Measurements from ENCODE around the gene PLEKHF1. TPM values are rescaled to one million over a fixed set of nuclear protein-coding genes. Genes with fewer than 3 reads are reported as not detected.

PLEKHF1 gene
- total and polyA plus RNA-seq, 12 donors = 7.0 to 47.9 (median 20.0) TPM

DNA sequence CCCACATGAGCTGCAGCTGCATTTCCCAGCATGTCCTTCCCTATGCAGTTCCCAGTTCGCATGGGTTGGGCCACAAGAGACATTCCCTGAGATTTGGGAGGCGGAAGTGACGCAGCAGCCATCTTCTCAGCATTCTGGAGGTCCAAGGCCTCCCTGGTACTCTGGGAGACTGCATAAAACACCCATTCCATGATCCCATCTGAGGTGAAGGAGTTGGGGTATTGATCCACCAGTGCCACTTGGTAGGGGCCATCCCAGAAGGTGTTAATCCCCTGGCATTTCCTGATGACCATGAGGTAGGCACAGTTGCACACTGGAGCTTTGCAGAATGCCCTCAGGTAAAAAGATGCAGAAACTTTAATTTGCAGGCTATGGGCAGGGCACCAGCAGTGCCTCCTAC lies 33.8 kb upstream of the PLEKHF1 start:
- H3K27ac ChIP-seq = no peak overlapping the region
- no peaks in the 10 kb centered on the region for H3K4me1 ChIP-seq
- WGBS, 2 donors = 93 to 94% methylated on average over 3 of the region's 3 CpGs
- no peaks in the 10 kb centered on the region for H3K36me3 ChIP-seq
- intact Hi-C loops (cut with DNase I) = no loop called here
- peaks cover 0 to 5% (median 0%) of the 10 kb centered on the region in 7 donors for H3K27me3 ChIP-seq
- no peak for DNase-seq
- no peak overlapping the region for H3K4me3 ChIP-seq
- TF ChIP-seq, protein P1, sequence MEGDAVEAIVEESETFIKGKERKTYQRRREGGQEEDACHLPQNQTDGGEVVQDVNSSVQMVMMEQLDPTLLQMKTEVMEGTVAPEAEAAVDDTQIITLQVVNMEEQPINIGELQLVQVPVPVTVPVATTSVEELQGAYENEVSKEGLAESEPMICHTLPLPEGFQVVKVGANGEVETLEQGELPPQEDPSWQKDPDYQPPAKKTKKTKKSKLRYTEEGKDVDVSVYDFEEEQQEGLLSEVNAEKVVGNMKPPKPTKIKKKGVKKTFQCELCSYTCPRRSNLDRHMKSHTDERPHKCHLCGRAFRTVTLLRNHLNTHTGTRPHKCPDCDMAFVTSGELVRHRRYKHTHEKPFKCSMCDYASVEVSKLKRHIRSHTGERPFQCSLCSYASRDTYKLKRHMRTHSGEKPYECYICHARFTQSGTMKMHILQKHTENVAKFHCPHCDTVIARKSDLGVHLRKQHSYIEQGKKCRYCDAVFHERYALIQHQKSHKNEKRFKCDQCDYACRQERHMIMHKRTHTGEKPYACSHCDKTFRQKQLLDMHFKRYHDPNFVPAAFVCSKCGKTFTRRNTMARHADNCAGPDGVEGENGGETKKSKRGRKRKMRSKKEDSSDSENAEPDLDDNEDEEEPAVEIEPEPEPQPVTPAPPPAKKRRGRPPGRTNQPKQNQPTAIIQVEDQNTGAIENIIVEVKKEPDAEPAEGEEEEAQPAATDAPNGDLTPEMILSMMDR (IDR thresholded peaks at IDR 0.05) = no peak
- no peak for ATAC-seq
- H3K9me3 ChIP-seq = peaks cover 0 to 5% (median 0%) of the 10 kb centered on the region in 11 donors

DNA sequence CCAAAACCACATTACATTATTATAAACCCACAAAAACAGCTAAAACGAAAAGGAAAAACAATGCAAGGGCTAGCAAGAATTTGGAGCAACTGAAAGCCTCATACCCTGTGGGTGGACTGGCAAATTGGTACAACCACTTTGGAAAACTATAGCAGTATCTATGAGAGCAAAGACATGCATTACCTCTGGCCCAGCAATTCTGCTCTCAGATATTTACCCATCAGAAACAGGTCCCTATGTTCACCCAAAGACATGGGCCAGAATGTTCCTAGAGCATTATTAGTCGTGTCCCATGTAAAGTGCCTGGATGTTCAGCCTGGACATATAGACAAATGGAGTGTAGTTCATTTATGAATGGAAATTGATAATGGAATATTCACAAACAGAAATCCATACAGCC lies 31.3 kb upstream of the PLEKHF1 start:
- H3K9me3 ChIP-seq = peaks cover 0 to 5% (median 0%) of the 10 kb centered on the region in 11 donors
- ATAC-seq (no peak), DNase-seq (no peak)
- TF ChIP-seq, protein P1 (IDR thresholded peaks at IDR 0.05) = no peak
- H3K4me1 ChIP-seq = no peaks in the 10 kb centered on the region
- H3K27me3 ChIP-seq = peaks cover 0 to 5% (median 0%) of the 10 kb centered on the region in 7 donors
- no peak overlapping the region for H3K4me3 ChIP-seq
- H3K27ac ChIP-seq = no peak overlapping the region
- intact Hi-C loops (cut with DNase I) = no loop called here
- WGBS, 2 donors = 76 to 80% methylated on average over 2 of the region's 2 CpGs
- no peaks in the 10 kb centered on the region for H3K36me3 ChIP-seq

DNA sequence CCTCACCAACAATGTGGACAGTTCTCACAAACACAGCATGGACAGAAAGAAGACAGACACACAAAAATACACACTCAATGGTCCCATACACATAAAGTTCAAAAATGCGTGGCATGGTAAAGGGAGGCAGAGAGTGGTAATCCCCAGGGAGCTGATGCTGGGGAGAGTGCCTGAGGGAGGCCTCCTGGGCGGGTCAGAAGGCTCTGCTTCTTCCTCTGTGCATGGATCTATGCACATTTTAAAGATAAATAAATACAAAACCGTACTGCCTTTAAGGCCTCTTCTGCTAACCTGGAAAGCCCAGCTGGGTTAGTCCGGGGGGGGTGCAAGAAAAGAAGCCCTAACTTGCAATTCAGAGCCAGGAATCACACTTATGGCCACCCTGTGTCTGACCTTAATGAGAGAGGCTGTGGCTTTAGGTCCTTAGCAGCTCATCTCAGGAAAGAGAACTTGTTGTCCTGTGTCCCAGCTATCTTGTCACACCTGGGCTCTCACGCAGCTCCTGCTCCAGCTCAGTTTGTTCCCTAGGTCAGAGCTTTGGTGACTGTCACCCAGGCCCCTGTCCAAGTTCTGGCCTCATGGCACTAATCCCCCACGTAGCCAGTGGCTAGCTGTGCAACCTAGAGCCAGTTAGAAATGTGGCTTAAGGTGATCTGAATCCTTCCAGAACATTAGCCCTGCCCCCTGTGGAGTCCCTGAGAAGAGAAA lies 30.7 kb upstream of the PLEKHF1 start:
- no peak overlapping the region for H3K27ac ChIP-seq
- intact Hi-C loops (cut with DNase I) = no loop called here

DNA sequence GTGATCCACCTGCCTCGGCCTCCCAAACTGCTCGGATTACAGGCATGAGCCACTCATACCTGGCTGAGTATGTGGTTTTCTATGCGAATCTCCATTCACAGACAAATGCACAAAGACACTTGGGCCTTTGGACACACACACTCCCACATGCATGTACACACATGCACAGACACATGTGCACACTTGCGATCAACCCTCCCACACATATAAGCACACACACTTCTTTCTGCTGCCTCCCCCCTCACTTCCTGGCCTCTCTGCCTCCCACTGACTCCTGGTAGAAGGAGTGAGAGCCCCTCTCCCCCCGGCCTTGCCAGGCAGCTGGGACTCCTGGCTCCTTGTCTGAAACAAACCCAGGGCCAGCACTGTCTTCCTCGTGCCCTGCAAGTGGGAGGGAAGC lies 29.3 kb upstream of the PLEKHF1 start:
- ATAC-seq (no peak), DNase-seq (no peak)
- Histone ChIP-seq H3K27ac (no peak overlapping the region), H3K4me1 (no peaks in the 10 kb centered on the region), H3K4me3 (no peak overlapping the region), H3K36me3 (no peaks in the 10 kb centered on the region), H3K9me3 (peaks cover 0 to 5% (median 0%) of the 10 kb centered on the region in 11 donors), H3K27me3 (peaks cover 0 to 5% (median 0%) of the 10 kb centered on the region in 7 donors)
- intact Hi-C loops (cut with DNase I) = no loop called here
- WGBS, 2 donors = 83% methylated on average over 6 of the region's 6 CpGs
- TF ChIP-seq, protein P1 (IDR thresholded peaks at IDR 0.05) = no peak

More for the DNA sequence above, 30.7 kb upstream of the PLEKHF1 start:
- H3K9me3 ChIP-seq = peaks cover 0 to 5% (median 0%) of the 10 kb centered on the region in 11 donors
- TF ChIP-seq, protein P1 (IDR thresholded peaks at IDR 0.05) = no peak
- WGBS, 2 donors = 62 to 81% methylated on average over 6 of the region's 6 CpGs
- ATAC-seq (no peak), DNase-seq (no peak)
- H3K4me3 ChIP-seq = no peak overlapping the region
- H3K4me1 ChIP-seq = no peaks in the 10 kb centered on the region
- peaks cover 0 to 5% (median 0%) of the 10 kb centered on the region in 7 donors for H3K27me3 ChIP-seq
- H3K36me3 ChIP-seq = no peaks in the 10 kb centered on the region
